ENCODE measurements around the gene EDIL3. TPM values are rescaled to one million over a fixed set of nuclear protein-coding genes. Genes with fewer than 3 reads are reported as not detected.

The EDIL3 gene
- total and polyA plus RNA-seq, 2 of the 8 experiments (the other 6 are each of a cell fraction or from before 2014, with no cell fraction given), result 14.7 to 47.2 TPM

GRCh38 chr5:84248013-84248412 lies 136.7 kb downstream of the EDIL3 start:
- Histone ChIP-seq H3K27me3 (replicated peaks in 1 of 4; ENCODE audit: control insufficient read depth in 3 of 4, extremely low read depth in 1 of 4, insufficient read depth in 3 of 4, low read length in 3 of 4) (no peaks in the 10 kb centered on the region), H2BK120ac (replicated peaks; ENCODE audit: low read depth, low read length) (no peak overlapping the region), H3K9ac (replicated peaks in 1 of 4; ENCODE audit: extremely low read depth in 1 of 4, low read depth in 3 of 4, low read length in 3 of 4) (no peak overlapping the region), H4K5ac (ENCODE audit: insufficient read length, low read depth, low read length) (no peak overlapping the region), H3K23me2 (ENCODE audit: low read depth, low read length) (no peaks in the 10 kb centered on the region), H4K91ac (replicated peaks; ENCODE audit: insufficient read length, low read length) (no peak overlapping the region), H3K23ac (ENCODE audit: insufficient read length) (no peak overlapping the region), H3K27ac (ENCODE audit: low read depth, low read length) (no peak overlapping the region), H2BK5ac (ENCODE audit: low read depth, low read length) (no peak overlapping the region), H3K4me3 (ENCODE audit: extremely low read depth in 1 of 4, insufficient read depth in 2 of 4, low read depth in 3 of 4, low read length in 4 of 4) (no peak overlapping the region), H4K20me1 (replicated peaks in 1 of 2; ENCODE audit: control insufficient read depth in 1 of 2, insufficient read depth in 2 of 2, low read length in 2 of 2) (no peaks in the 10 kb centered on the region), H3K14ac (ENCODE audit: insufficient read length) (no peak overlapping the region), H3K4me2 (ENCODE audit: insufficient read depth in 1 of 2, low read depth in 2 of 2, low read length in 2 of 2) (no peak overlapping the region), H2BK15ac (ENCODE audit: low read length) (no peak overlapping the region), H3K56ac (replicated peaks; ENCODE audit: insufficient read length, low read depth, low read length) (no peak overlapping the region), H3K79me2 (ENCODE audit: control insufficient read depth in 1 of 2, insufficient read depth in 2 of 2, low read length in 2 of 2) (no peaks in the 10 kb centered on the region), H3K9me3 (ENCODE audit: insufficient read depth in 2 of 2, low read depth in 1 of 2, low read length in 1 of 2) (no peaks in the 10 kb centered on the region), H4K8ac (ENCODE audit: extremely low read depth, insufficient read depth, low read length) (no peak overlapping the region), H3K18ac (ENCODE audit: extremely low read depth, low read length) (no peak overlapping the region), H3K79me1 (ENCODE audit: low read depth, low read length) (no peaks in the 10 kb centered on the region), H3K4ac (replicated peaks; ENCODE audit: insufficient read length, low read depth, low read length) (no peak overlapping the region), H3K36me3 (ENCODE audit: control insufficient read depth in 2 of 4, insufficient read depth in 4 of 4, low read length in 3 of 4) (no peaks in the 10 kb centered on the region; a peak in 1 of 8 replicates), H2AK5ac (ENCODE audit: low read depth, low read length) (no peak overlapping the region), H2BK12ac (ENCODE audit: low read depth, low read length) (no peak overlapping the region), H2BK20ac (ENCODE audit: low read length) (no peak overlapping the region), H2AFZ (ENCODE audit: low read length) (no peak overlapping the region), H3K4me1 (replicated peaks in 1 of 4; ENCODE audit: control insufficient read depth in 3 of 4, insufficient read depth in 4 of 4, low read length in 3 of 4) (no peaks in the 10 kb centered on the region)
- CTCF ChIA-PET (ENCODE audit: partially characterized antibody), result interaction anchor here (0.7 kb wide), 1 partner anchor 8 kb away, joined by 3 read pairs; no protein-coding TSS in a partner anchor
- POLR2A ChIA-PET (ENCODE audit: partially characterized antibody), result no interaction called here
- FAIRE-seq (no peak), DNase-seq (ENCODE audit: low read depth in 1 of 2, low spot score in 2 of 2) (no peak)
- 96% methylated on average over 4 of the region's 4 CpGs; no CpG with 5 or more reads in 1 of the 2 experiments for WGBS, 2 experiments (ENCODE audit: extremely low coverage in 1 of 2, insufficient coverage in 1 of 2, insufficient read length in 1 of 2, insufficient replicate concordance in 2 of 2, low coverage in 1 of 2, low lambda C conversion rate in 2 of 2, missing lambda C conversion rate in 1 of 2)
- TF ChIP-seq SIRT6 (IDR thresholded peaks at IDR 0.05; ENCODE audit: low read length) (no peak), E2F6 (IDR thresholded peaks at IDR 0.05) (no peak), SIX5 (IDR thresholded peaks at IDR 0.05; ENCODE audit: low read depth, low read length) (no peak), SP1 (IDR thresholded peaks at IDR 0.05; ENCODE audit: low read depth, low read length) (no peak), EP300 (IDR thresholded peaks at IDR 0.05; ENCODE audit: borderline replicate concordance in 1 of 2, low read depth in 2 of 2, low read length in 2 of 2) (no peak), BRCA1 (IDR thresholded peaks at IDR 0.05; ENCODE audit: low read depth, low read length) (no peak), SP2 (IDR thresholded peaks at IDR 0.05; ENCODE audit: low read length) (no peak)
- TF ChIP-seq, protein P1, sequence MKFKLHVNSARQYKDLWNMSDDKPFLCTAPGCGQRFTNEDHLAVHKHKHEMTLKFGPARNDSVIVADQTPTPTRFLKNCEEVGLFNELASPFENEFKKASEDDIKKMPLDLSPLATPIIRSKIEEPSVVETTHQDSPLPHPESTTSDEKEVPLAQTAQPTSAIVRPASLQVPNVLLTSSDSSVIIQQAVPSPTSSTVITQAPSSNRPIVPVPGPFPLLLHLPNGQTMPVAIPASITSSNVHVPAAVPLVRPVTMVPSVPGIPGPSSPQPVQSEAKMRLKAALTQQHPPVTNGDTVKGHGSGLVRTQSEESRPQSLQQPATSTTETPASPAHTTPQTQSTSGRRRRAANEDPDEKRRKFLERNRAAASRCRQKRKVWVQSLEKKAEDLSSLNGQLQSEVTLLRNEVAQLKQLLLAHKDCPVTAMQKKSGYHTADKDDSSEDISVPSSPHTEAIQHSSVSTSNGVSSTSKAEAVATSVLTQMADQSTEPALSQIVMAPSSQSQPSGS (IDR thresholded peaks at IDR 0.05; ENCODE audit: low read length), result no peak

All from H1 (cell line).